ENCODE data around the gene ARID4B.
"Not testable (repeated sequence)": the region's sequence is repeated elsewhere in the genome, so short reads cannot be mapped to it uniquely, and the experiment has no call there.

Gene ARID4B

GRCh38 chr1:235366286-235366685 lies 38.3 kb upstream of the ARID4B start:
- CTCF ChIA-PET: interaction anchor here (0.6 to 1.3 kb wide), 2 partner anchors 44 to 49 kb away, joined by 3 to 4 read pairs; no protein-coding TSS in a partner anchor
- no peak overlapping the region for H3K27ac ChIP-seq
- POLR2A ChIA-PET (ENCODE audit: low non-redundant PET): no interaction called here
- DNase-seq (ENCODE audit: low spot score): no peak
- no peak for TF ChIP-seq CTCF (conservative IDR thresholded peaks at IDR 0.05; ENCODE audit: low read depth)

GRCh38 chr1:235364189-235364588 lies 36.2 kb upstream of the ARID4B start:
- CTCF ChIA-PET: interaction anchor here (0.5 kb wide), 1 partner anchor 1662 kb away, joined by 5 read pairs; no protein-coding TSS in a partner anchor
- DNase-seq (ENCODE audit: low spot score); H3K27ac ChIP-seq; POLR2A ChIA-PET (ENCODE audit: low non-redundant PET): not testable (repeated sequence)

GRCh38 chr1:235358899-235359298 lies 30.9 kb upstream of the ARID4B start:
- TF ChIP-seq CTCF (conservative IDR thresholded peaks at IDR 0.05; ENCODE audit: low read depth): no peak
- POLR2A ChIA-PET (ENCODE audit: low non-redundant PET): no interaction called here
- no peak overlapping the region for H3K27ac ChIP-seq
- no peak for DNase-seq (ENCODE audit: low spot score)
- CTCF ChIA-PET: no interaction called here

GRCh38 chr1:235357485-235358373 lies 29.8 kb upstream of the ARID4B start:
- ChIA-PET CTCF (no interaction called here), POLR2A (ENCODE audit: low non-redundant PET) (no interaction called here)
- TF ChIP-seq CTCF (conservative IDR thresholded peaks at IDR 0.05; ENCODE audit: low read depth): no peak
- no peak for DNase-seq (ENCODE audit: low spot score)
- no peak overlapping the region for H3K27ac ChIP-seq

GRCh38 chr1:235351898-235352297 lies 23.9 kb upstream of the ARID4B start:
- H3K27ac ChIP-seq: no peak overlapping the region
- ChIA-PET CTCF (no interaction called here), POLR2A (ENCODE audit: low non-redundant PET) (no interaction called here)
- no peak for DNase-seq (ENCODE audit: low spot score)
- no peak for TF ChIP-seq CTCF (conservative IDR thresholded peaks at IDR 0.05; ENCODE audit: low read depth)

GRCh38 chr1:235351441-235351840 lies 23.5 kb upstream of the ARID4B start:
- DNase-seq (ENCODE audit: low spot score): no peak
- CTCF ChIA-PET: no interaction called here
- POLR2A ChIA-PET (ENCODE audit: low non-redundant PET): no interaction called here
- no peak overlapping the region for H3K27ac ChIP-seq
- no peak for TF ChIP-seq CTCF (conservative IDR thresholded peaks at IDR 0.05; ENCODE audit: low read depth)

- no peak for TF ChIP-seq CTCF (conservative IDR thresholded peaks at IDR 0.05; ENCODE audit: low read depth)
- no peak overlapping the region for H3K27ac ChIP-seq
- DNase-seq (ENCODE audit: low spot score): no peak
- POLR2A ChIA-PET (ENCODE audit: low non-redundant PET): no interaction called here
- CTCF ChIA-PET: no interaction called here
These were observed 15.7 kb upstream of the ARID4B start for GRCh38 chr1:235343726-235344125.

All from RWPE1 (cell line).